Liver (tissue), 9 donors: Measurements from ENCODE around the gene FBXW11. TPM values are rescaled to one million over a fixed set of nuclear protein-coding genes. Genes with fewer than 3 reads are reported as not detected.

Experiments
- DNase-seq: peaks from one replicate; pipeline ENCODE4 v3.0.0-alpha.2; 2017; ENCODE audit warnings: low spot score
- H3K27ac ChIP-seq, 2 donors: one replicate each; pipeline ENCODE4 v1.7.0; 2013; ENCODE audit warnings: inconsistent platforms in 2 of 2, low read length in 2 of 2, control low read depth in 1 of 2, low read depth in 1 of 2, mild to moderate bottlenecking in 1 of 2
- H3K27me3 ChIP-seq, 4 donors: one replicate each; pipeline versions ENCODE4 v1.6.1 to v1.7.0; 2013; ENCODE audit warnings: low read length in 3 of 4, inconsistent platforms in 1 of 4, mild to moderate bottlenecking in 1 of 4, moderate library complexity in 1 of 4; ENCODE audit not compliant: control insufficient read depth in 4 of 4, insufficient read depth in 4 of 4
- H3K36me3 ChIP-seq, 4 donors: one replicate each; pipeline versions ENCODE4 v1.6.1 to v1.7.0; 2013; ENCODE audit warnings: low read length in 3 of 4, mild to moderate bottlenecking in 3 of 4, low read depth in 1 of 4, moderate library complexity in 1 of 4; ENCODE audit not compliant: control insufficient read depth in 4 of 4, insufficient read depth in 3 of 4
- H3K4me1 ChIP-seq, 4 donors: one replicate each; pipeline versions ENCODE4 v1.6.1 to v1.7.0; 2013; ENCODE audit warnings: low read length in 3 of 4, mild to moderate bottlenecking in 3 of 4, moderate library complexity in 1 of 4; ENCODE audit not compliant: control insufficient read depth in 4 of 4, insufficient read depth in 4 of 4
- H3K4me3 ChIP-seq, 3 donors: one replicate each; pipeline versions ENCODE4 v1.6.1 to v1.7.0; 2013; ENCODE audit warnings: low read length in 3 of 3, control low read depth in 1 of 3, low read depth in 1 of 3, mild to moderate bottlenecking in 1 of 3
- H3K9ac ChIP-seq, 2 donors: one replicate each; pipeline ENCODE4 v1.7.0; 2013; ENCODE audit warnings: low read length in 2 of 2, mild to moderate bottlenecking in 2 of 2, moderate library complexity in 2 of 2, control low read depth in 1 of 2, low read depth in 1 of 2
- H3K9me3 ChIP-seq, 4 donors: one replicate each; pipeline versions ENCODE4 v1.6.1 to v1.7.0; 2013; ENCODE audit warnings: low read length in 3 of 4; ENCODE audit not compliant: control insufficient read depth in 4 of 4
- ATF3 ChIP-seq: IDR thresholded peaks from 2 replicates; pipeline ENCODE4 v1.6.1; 2016; ENCODE audit warnings: antibody characterized with exemption
- FOXA1 ChIP-seq: IDR thresholded peaks from 2 replicates; pipeline ENCODE4 v1.6.1; 2016; ENCODE audit warnings: antibody characterized with exemption
- FOXA2 ChIP-seq: IDR thresholded peaks from 2 replicates; pipeline ENCODE4 v1.6.1; 2016; ENCODE audit warnings: antibody characterized with exemption
- GABPA ChIP-seq, 2 donors: IDR thresholded peaks in 1 of 2; conservative IDR thresholded peaks in 1 of 2; 2 replicates each; pipeline ENCODE4 v1.6.1; 2016; ENCODE audit warnings: antibody characterized with exemption in 2 of 2, mild to moderate bottlenecking in 1 of 2, moderate library complexity in 1 of 2
- HNF4A ChIP-seq, 2 donors: conservative IDR thresholded peaks; 2 replicates each; pipeline ENCODE4 v1.6.1; 2016; ENCODE audit warnings: antibody characterized with exemption in 2 of 2, mild to moderate bottlenecking in 2 of 2
- HNF4G ChIP-seq: IDR thresholded peaks from 2 replicates; pipeline ENCODE4 v1.6.1; 2016; ENCODE audit warnings: antibody characterized with exemption
- JUND ChIP-seq, 2 donors: IDR thresholded peaks; 2 replicates each; pipeline ENCODE4 v1.6.1; 2016; ENCODE audit warnings: antibody characterized with exemption in 2 of 2
- MAX ChIP-seq: IDR thresholded peaks from 2 replicates; pipeline ENCODE4 v1.6.1; 2016; ENCODE audit warnings: antibody characterized with exemption
- NR2F2 ChIP-seq: IDR thresholded peaks from 2 replicates; pipeline ENCODE4 v1.6.1; 2016; ENCODE audit warnings: antibody characterized with exemption
- RAD21 ChIP-seq, 2 donors: IDR thresholded peaks; 2 replicates each; pipeline ENCODE4 v1.6.1; 2016; ENCODE audit warnings: antibody characterized with exemption in 2 of 2, mild to moderate bottlenecking in 2 of 2
- REST ChIP-seq: IDR thresholded peaks from 2 replicates; pipeline ENCODE4 v1.6.1; 2016; ENCODE audit warnings: antibody characterized with exemption, mild to moderate bottlenecking
- TAF1 ChIP-seq: conservative IDR thresholded peaks from 2 replicates; pipeline ENCODE4 v1.6.1; 2016; ENCODE audit warnings: antibody characterized with exemption, mild to moderate bottlenecking
- YY1 ChIP-seq: IDR thresholded peaks from 2 replicates; pipeline ENCODE4 v1.6.1; 2016; ENCODE audit warnings: antibody characterized with exemption, mild to moderate bottlenecking
- ZBTB33 ChIP-seq: IDR thresholded peaks from 2 replicates; pipeline ENCODE4 v1.6.1; 2016; ENCODE audit warnings: antibody characterized with exemption
- WGBS: extraction: QIAGEN DNeasy Blood & Tissue Kit; methylation state at CpG from one replicate; pipeline ENCODE4 v1.1.7; 2013; 5-methylcytosine and 5-hydroxymethylcytosine counted together
- polyA plus RNA-seq, 2 donors: library from polyadenylated mRNA; stranded (reverse) in 1 of 2; unstranded in 1 of 2; fragments of 200-250 nt in 1 of 2; fragments of >200 nt in 1 of 2; fragmentation: Nextera tagmentation in 1 of 2; extraction: Ambion mirVana in 1 of 2; gene quantifications; one replicate each; pipeline versions ENCODE4 v1.2.1 to v1.2.3, GENCODE V29; 2013 to 2015
- total RNA-seq, 2 donors: library from RNA; depleted of rRNA; stranded (reverse); fragments of >200 nt; gene quantifications; one replicate each; pipeline ENCODE4 v1.2.3, GENCODE V29; 2014
- donor health status: healthy.
- donor health status: healthy.
- donor health status: healthy.
- donor health status: healthy.
- donor health status: healthy.

Gene FBXW11
- total and polyA plus RNA-seq, 4 donors = 11.2 to 37.5 (median 22.0) TPM

GRCh38 chr5:171834461-171834860 lies 172.0 kb downstream of the FBXW11 start:
- Histone ChIP-seq H3K27me3 (no peaks in the 10 kb centered on the region), H3K4me1 (no peaks in the 10 kb centered on the region), H3K36me3 (no peaks in the 10 kb centered on the region), H3K9me3 (peaks cover 0 to 6% (median 2%) of the 10 kb centered on the region in 4 donors), H3K9ac (no peak overlapping the region), H3K4me3 (no peak overlapping the region), H3K27ac (no peak overlapping the region)
- 91% methylated on average over 2 of the region's 2 CpGs for WGBS
- DNase-seq = no peak
- TF ChIP-seq ATF3 (no peak), HNF4A (conservative IDR thresholded peaks at IDR 0.05) (no peak)

- WGBS = 66% methylated on average over 2 of the region's 2 CpGs
Measured at GRCh38 chr5:171832775-171833174, 173.7 kb downstream of the FBXW11 start.

More at GRCh38 chr5:171832775-171833174, 173.7 kb downstream of the FBXW11 start:
- H3K27ac ChIP-seq = no peak overlapping the region
- no peaks in the 10 kb centered on the region for H3K36me3 ChIP-seq
- no peak for DNase-seq
- H3K4me1 ChIP-seq = no peaks in the 10 kb centered on the region
- H3K9ac ChIP-seq = no peak overlapping the region
- TF ChIP-seq REST = no peak
- no peak for TF ChIP-seq MAX
- TF ChIP-seq FOXA1 = no peak
- TF ChIP-seq GABPA (IDR thresholded peaks at IDR 0.05 in 1 of 2, conservative IDR thresholded peaks at IDR 0.05 in 1 of 2) = no peak
- TF ChIP-seq YY1 = no peak
- TF ChIP-seq HNF4G = no peak
- no peak for TF ChIP-seq HNF4A (conservative IDR thresholded peaks at IDR 0.05)
- TF ChIP-seq NR2F2 = no peak
- no peak for TF ChIP-seq RAD21 (IDR thresholded peaks at IDR 0.05)
- TF ChIP-seq ZBTB33 = no peak
- TF ChIP-seq JUND (IDR thresholded peaks at IDR 0.05) = no peak
- TF ChIP-seq TAF1 = no peak
- TF ChIP-seq FOXA2 = no peak
- no peak overlapping the region for H3K4me3 ChIP-seq
- no peaks in the 10 kb centered on the region for H3K27me3 ChIP-seq
- H3K9me3 ChIP-seq = peaks cover 0 to 6% (median 2%) of the 10 kb centered on the region in 4 donors
